H1 (cell line): Measurements from ENCODE around the gene SPPL3. TPM values are rescaled to one million over a fixed set of nuclear protein-coding genes. Genes with fewer than 3 reads are reported as not detected.
A peak's percentile ranks its signal among the peaks of the same experiment; 100 is the strongest.

Experiments
- CTCF ChIA-PET: fragments of 300-600 bp; sonication (Branson Sonifier 250); formaldehyde crosslinking; loops from one replicate; lab custom pipeline; 2021; ENCODE audit not compliant: partially characterized antibody; lab: Charles Lee
- POLR2A ChIA-PET: fragments of 300-600 bp; sonication (Branson Sonifier 250); formaldehyde crosslinking; loops from one replicate; lab custom pipeline; 2021; ENCODE audit warnings: inconsistent platforms; ENCODE audit not compliant: partially characterized antibody; lab: Charles Lee
- DNase-seq, 2 experiments: peaks; one replicate each; pipeline versions ENCODE4 v3.0.0 to v3.0.0-alpha.2; 2010 to 2022; ENCODE audit warnings: low spot score in 2 of 2, low read depth in 1 of 2, mixed read lengths in 1 of 2
- FAIRE-seq: peaks from 2 replicates; lab custom pipeline; 2011; peaks lifted over from hg19 to GRCh38; lab: Jason Lieb, UNC
- H2AFZ ChIP-seq: 2 replicates; pipeline ENCODE4 v1.8.1; 2012; ENCODE audit warnings: low read length, inconsistent platforms
- H2AK5ac ChIP-seq: 2 replicates; pipeline ENCODE4 v1.6.1; 2013; ENCODE audit warnings: low read depth, low read length
- H2BK120ac ChIP-seq: replicated peaks from 2 replicates; pipeline ENCODE3; 2013; ENCODE audit warnings: low read depth, low read length, inconsistent platforms
- H2BK12ac ChIP-seq: 2 replicates; pipeline ENCODE4 v1.6.1; 2013; ENCODE audit warnings: low read depth, low read length
- H2BK15ac ChIP-seq: 2 replicates; pipeline ENCODE4 v1.6.1; 2013; ENCODE audit warnings: low read length
- H2BK20ac ChIP-seq: 2 replicates; pipeline ENCODE4 v1.6.1; 2013; ENCODE audit warnings: low read length
- H2BK5ac ChIP-seq: 2 replicates; pipeline ENCODE4 v1.6.1; 2013; ENCODE audit warnings: low read depth, low read length
- H3K14ac ChIP-seq: 2 replicates; pipeline ENCODE4 v1.6.1; 2013; ENCODE audit warnings: inconsistent platforms; ENCODE audit not compliant: insufficient read length
- H3K18ac ChIP-seq: 2 replicates; pipeline ENCODE4 v1.6.1; 2013; ENCODE audit warnings: low read length; ENCODE audit errors: extremely low read depth
- H3K23ac ChIP-seq: 2 replicates; pipeline ENCODE4 v1.6.1; 2013; ENCODE audit warnings: inconsistent platforms; ENCODE audit not compliant: insufficient read length
- H3K23me2 ChIP-seq: 2 replicates; pipeline ENCODE4 v1.6.1; 2013; ENCODE audit warnings: low read depth, low read length
- H3K27ac ChIP-seq: 2 replicates; pipeline ENCODE4 v1.6.1; 2011; ENCODE audit warnings: low read depth, low read length, inconsistent platforms
- H3K27me3 ChIP-seq, 4 experiments: replicated peaks in 1 of 4; 1 replicate in 1 of 4; 2 replicates in 3 of 4; pipeline versions ENCODE4 v1.6.1 to v1.8.1; 2011 to 2013; ENCODE audit warnings: low read length in 3 of 4, mild to moderate bottlenecking in 3 of 4, inconsistent platforms in 2 of 4, mixed read lengths in 2 of 4, moderate library complexity in 1 of 4; ENCODE audit not compliant: control insufficient read depth in 3 of 4, insufficient read depth in 3 of 4; ENCODE audit errors: extremely low read depth in 1 of 4
- H3K36me3 ChIP-seq, 4 experiments: 2 replicates each; pipeline versions ENCODE4 v1.6.1 to v1.8.1; 2011 to 2013; ENCODE audit warnings: mild to moderate bottlenecking in 4 of 4, low read length in 3 of 4, moderate library complexity in 2 of 4, control low read depth in 1 of 4, inconsistent platforms in 1 of 4; ENCODE audit not compliant: insufficient read depth in 4 of 4, control insufficient read depth in 2 of 4
- H3K4ac ChIP-seq: replicated peaks from 2 replicates; pipeline ENCODE3; 2013; ENCODE audit warnings: low read length, low read depth, mixed read lengths, inconsistent platforms; ENCODE audit not compliant: insufficient read length
- H3K4me1 ChIP-seq, 4 experiments: replicated peaks in 1 of 4; 1 replicate in 1 of 4; 2 replicates in 3 of 4; pipeline versions ENCODE4 v1.6.1 to v1.8.1; 2011 to 2013; ENCODE audit warnings: low read length in 3 of 4, inconsistent platforms in 2 of 4, mixed read lengths in 1 of 4; ENCODE audit not compliant: insufficient read depth in 4 of 4, control insufficient read depth in 3 of 4
- H3K4me2 ChIP-seq, 2 experiments: 2 replicates each; pipeline versions ENCODE4 v1.6.1 to v1.8.1; 2011 to 2013; ENCODE audit warnings: low read depth in 2 of 2, low read length in 2 of 2, control low read depth in 1 of 2, inconsistent platforms in 1 of 2, mild to moderate bottlenecking in 1 of 2; ENCODE audit not compliant: insufficient read depth in 1 of 2
- H3K4me3 ChIP-seq, 4 experiments: fragments of 200-600, 300-600 bp in 1 of 4; sonication (generic), shearing (Covaris generic), sonication (Bioruptor Twin) in 1 of 4; 2 replicates each; pipeline versions ENCODE4 v1.5.1 to v1.8.1; 2011 to 2016; ENCODE audit warnings: low read length in 4 of 4, low read depth in 3 of 4, control low read depth in 2 of 4, inconsistent platforms in 2 of 4, mild to moderate bottlenecking in 2 of 4, mixed read lengths in 1 of 4, moderate library complexity in 1 of 4; ENCODE audit not compliant: insufficient read depth in 2 of 4; ENCODE audit errors: extremely low read depth in 1 of 4
- H3K56ac ChIP-seq: replicated peaks from 2 replicates; pipeline ENCODE3; 2013; ENCODE audit warnings: low read depth, mild to moderate bottlenecking, mixed read lengths, low read length, inconsistent platforms; ENCODE audit not compliant: insufficient read length
- H3K79me1 ChIP-seq: 2 replicates; pipeline ENCODE4 v1.6.1; 2013; ENCODE audit warnings: low read depth, low read length, control low read depth
- H3K79me2 ChIP-seq, 2 experiments: 2 replicates each; pipeline versions ENCODE4 v1.6.1 to v1.8.1; 2012 to 2013; ENCODE audit warnings: low read length in 2 of 2, mild to moderate bottlenecking in 2 of 2, inconsistent platforms in 1 of 2; ENCODE audit not compliant: insufficient read depth in 2 of 2, control insufficient read depth in 1 of 2
- H3K9ac ChIP-seq, 4 experiments: replicated peaks in 1 of 4; 1 replicate in 1 of 4; 2 replicates in 3 of 4; pipeline versions ENCODE4 v1.6.1 to v1.8.1; 2011 to 2013; ENCODE audit warnings: low read depth in 3 of 4, low read length in 3 of 4, control low read depth in 2 of 4, mild to moderate bottlenecking in 2 of 4, moderate library complexity in 2 of 4, inconsistent platforms in 1 of 4; ENCODE audit errors: extremely low read depth in 1 of 4
- H3K9me3 ChIP-seq, 2 experiments: 2 replicates each; pipeline versions ENCODE4 v1.6.1 to v1.8.1; 2012 to 2013; ENCODE audit warnings: mild to moderate bottlenecking in 2 of 2, moderate library complexity in 2 of 2, control low read depth in 1 of 2, inconsistent platforms in 1 of 2, low read depth in 1 of 2, low read length in 1 of 2, mixed read lengths in 1 of 2; ENCODE audit not compliant: insufficient read depth in 2 of 2
- H4K20me1 ChIP-seq, 2 experiments: replicated peaks in 1 of 2; 2 replicates each; pipeline versions ENCODE3 to v1.8.1; 2011 to 2013; ENCODE audit warnings: inconsistent platforms in 2 of 2, low read length in 2 of 2, mild to moderate bottlenecking in 1 of 2; ENCODE audit not compliant: insufficient read depth in 2 of 2, control insufficient read depth in 1 of 2
- H4K5ac ChIP-seq: 2 replicates; pipeline ENCODE4 v1.6.1; 2013; ENCODE audit warnings: low read length, low read depth, mixed read lengths, inconsistent platforms; ENCODE audit not compliant: insufficient read length
- H4K8ac ChIP-seq: 2 replicates; pipeline ENCODE4 v1.8.0; 2013; ENCODE audit warnings: mild to moderate bottlenecking, moderate library complexity, low read length, inconsistent platforms; ENCODE audit not compliant: insufficient read depth; ENCODE audit errors: extremely low read depth
- H4K91ac ChIP-seq: replicated peaks from 2 replicates; pipeline ENCODE3; 2013; ENCODE audit warnings: low read length, mixed read lengths, inconsistent platforms; ENCODE audit not compliant: insufficient read length
- CHD2 ChIP-seq: IDR thresholded peaks from 2 replicates; pipeline ENCODE4 v1.6.1; 2012; ENCODE audit warnings: low read length, improper control_type of control experiment
- RAD21 ChIP-seq, 2 experiments: IDR thresholded peaks in 1 of 2; conservative IDR thresholded peaks in 1 of 2; 2 replicates each; pipeline ENCODE4 v1.6.1; 2011; ENCODE audit warnings: low read depth in 2 of 2, low read length in 2 of 2, improper control_type of control experiment in 1 of 2, inconsistent platforms in 1 of 2, mild to moderate bottlenecking in 1 of 2, moderate library complexity in 1 of 2
- SIX5 ChIP-seq: IDR thresholded peaks from 2 replicates; pipeline ENCODE4 v1.6.1; 2011; ENCODE audit warnings: mild to moderate bottlenecking, low read depth, low read length
- WGBS, 2 experiments: shearing (Covaris generic) in 1 of 2; methylation state at CpG; one replicate each; pipeline versions ENCODE4 v1.1.6 to v1.1.7; 2013 to 2015; ENCODE audit warnings: low lambda C conversion rate in 2 of 2, mixed read lengths in 2 of 2, inconsistent platforms in 1 of 2, low coverage in 1 of 2, missing lambda C conversion rate in 1 of 2; ENCODE audit not compliant: insufficient replicate concordance in 2 of 2, insufficient coverage in 1 of 2, insufficient read length in 1 of 2; ENCODE audit errors: extremely low coverage in 1 of 2, missing lambda C conversion rate in 1 of 2; 5-methylcytosine and 5-hydroxymethylcytosine counted together
- polyA plus RNA-seq, 7 experiments: library from polyadenylated mRNA; depleted of rRNA in 3 of 7; stranded (reverse) in 5 of 7; unstranded in 2 of 7; fragments of >200 nt in 5 of 7; fragments of 200-250 nt in 2 of 7; gene quantifications; 1 replicate in 5 of 7; 2 replicates in 1 of 7; 4 replicates in 1 of 7; pipeline versions ENCODE4 v1.2.1 to v1.2.3, GENCODE V29; 2011 to 2013; ENCODE audit warnings: missing spikeins in 2 of 7, mixed read lengths in 2 of 7
- total RNA-seq: library from RNA; stranded (reverse); fragmentation: NEBNext Ultra II Directional; extraction: Animal tissue kit (Norgen Biotek cat#: 25700); gene quantifications from 2 replicates; pipeline ENCODE4 v1.2.1, GENCODE V29; 2021
- TF ChIP-seq, protein P1 (sequence below), 3 experiments: IDR thresholded peaks; 1 replicate in 2 of 3; 2 replicates in 1 of 3; pipeline versions ENCODE4 v1.5.1 to v1.6.1; 2011; ENCODE audit warnings: low read length in 3 of 3, mild to moderate bottlenecking in 3 of 3, inconsistent platforms in 2 of 3, low read depth in 1 of 3, moderate library complexity in 1 of 3; ENCODE audit not compliant: insufficient read depth in 1 of 3; ENCODE audit errors: control extremely low read depth in 1 of 3

The SPPL3 gene
- total and polyA plus RNA-seq, 2 of the 8 experiments (the other 6 are each of a cell fraction or from before 2014, with no cell fraction given): 27.3 to 48.4 TPM

DNA sequence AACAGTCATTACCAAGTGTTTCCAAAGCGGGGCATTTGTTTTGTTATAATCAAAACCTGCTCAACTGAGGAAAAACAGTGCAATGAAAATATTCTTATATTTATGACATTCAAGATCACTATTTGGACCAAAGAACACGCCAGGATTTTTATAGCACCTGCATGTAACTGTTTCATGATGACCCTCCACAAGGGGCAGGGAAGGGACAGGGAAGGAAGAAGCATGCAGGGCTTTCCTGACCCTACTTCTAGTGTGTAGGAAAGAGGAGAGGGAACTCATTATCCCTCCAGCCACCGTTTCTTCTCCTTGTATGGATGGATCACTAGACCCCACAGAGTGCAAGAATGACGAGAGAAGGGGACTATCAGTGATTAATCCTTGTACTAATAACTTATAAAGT is 49.4 kb downstream of the SPPL3 start:
- POLR2A ChIA-PET: no interaction called here
- CTCF ChIA-PET: interaction anchor here (0.6 to 1.2 kb wide), 3 partner anchors 17 to 31 kb away, joined by 3 read pairs; no protein-coding TSS in a partner anchor
- Histone ChIP-seq H4K8ac (no peak overlapping the region), H2AK5ac (no peak overlapping the region), H3K4me2 (no peak overlapping the region), H3K23ac (no peak overlapping the region), H3K4me3 (no peak overlapping the region), H3K79me2 (peaks cover 0 to 61% of the 10 kb centered on the region in 2 experiments; a peak in 3 of 4 replicates), H2BK15ac (no peak overlapping the region), H2BK12ac (no peak overlapping the region), H4K91ac (no peak overlapping the region), H2BK5ac (no peak overlapping the region), H3K23me2 (no peaks in the 10 kb centered on the region), H3K36me3 (peaks cover 0 to 3% (median 0%) of the 10 kb centered on the region in 4 experiments; a peak in 1 of 8 replicates), H3K27me3 (no peaks in the 10 kb centered on the region), H2BK20ac (no peak overlapping the region), H3K4me1 (no peaks in the 10 kb centered on the region), H3K9ac (no peak overlapping the region), H3K79me1 (peaks cover 6% of the 10 kb centered on the region), H3K27ac (no peak overlapping the region), H3K18ac (no peak overlapping the region), H4K20me1 (peaks cover 0 to 3% of the 10 kb centered on the region in 2 experiments), H3K9me3 (no peaks in the 10 kb centered on the region), H2AFZ (no peak overlapping the region), H3K56ac (no peak overlapping the region), H4K5ac (no peak overlapping the region), H2BK120ac (no peak overlapping the region), H3K14ac (no peak overlapping the region), H3K4ac (no peak overlapping the region)
- 82% methylated on average over 4 of the region's 4 CpGs; no CpG with 5 or more reads in 1 of the 2 experiments for whole genome bisulfite sequencing, 2 experiments
- no peak for DNase-seq
- FAIRE-seq: no peak
- TF ChIP-seq RAD21 (IDR thresholded peaks at IDR 0.05 in 1 of 2, conservative IDR thresholded peaks at IDR 0.05 in 1 of 2; ENCODE audit: low read depth in 2 of 2, low read length in 2 of 2) (peak in 1 of 2 experiments; percentile 29; a peak in 2 of 4 replicates), CHD2 (no peak), SIX5 (no peak)
- TF ChIP-seq, protein P1, sequence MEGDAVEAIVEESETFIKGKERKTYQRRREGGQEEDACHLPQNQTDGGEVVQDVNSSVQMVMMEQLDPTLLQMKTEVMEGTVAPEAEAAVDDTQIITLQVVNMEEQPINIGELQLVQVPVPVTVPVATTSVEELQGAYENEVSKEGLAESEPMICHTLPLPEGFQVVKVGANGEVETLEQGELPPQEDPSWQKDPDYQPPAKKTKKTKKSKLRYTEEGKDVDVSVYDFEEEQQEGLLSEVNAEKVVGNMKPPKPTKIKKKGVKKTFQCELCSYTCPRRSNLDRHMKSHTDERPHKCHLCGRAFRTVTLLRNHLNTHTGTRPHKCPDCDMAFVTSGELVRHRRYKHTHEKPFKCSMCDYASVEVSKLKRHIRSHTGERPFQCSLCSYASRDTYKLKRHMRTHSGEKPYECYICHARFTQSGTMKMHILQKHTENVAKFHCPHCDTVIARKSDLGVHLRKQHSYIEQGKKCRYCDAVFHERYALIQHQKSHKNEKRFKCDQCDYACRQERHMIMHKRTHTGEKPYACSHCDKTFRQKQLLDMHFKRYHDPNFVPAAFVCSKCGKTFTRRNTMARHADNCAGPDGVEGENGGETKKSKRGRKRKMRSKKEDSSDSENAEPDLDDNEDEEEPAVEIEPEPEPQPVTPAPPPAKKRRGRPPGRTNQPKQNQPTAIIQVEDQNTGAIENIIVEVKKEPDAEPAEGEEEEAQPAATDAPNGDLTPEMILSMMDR (IDR thresholded peaks at IDR 0.05; ENCODE audit: control extremely low read depth in 1 of 3, insufficient read depth in 1 of 3, low read depth in 1 of 3, low read length in 3 of 3): peak in 2 of 3 experiments; percentile 20 to 27; a peak in 2 of 4 replicates
